Spinal cord (tissue), 10 donors: ENCODE data around the gene PRKCZ. TPM values are rescaled to one million over a fixed set of nuclear protein-coding genes. Genes with fewer than 3 reads are reported as not detected.
A peak's percentile ranks its signal among the peaks of the same experiment; 100 is the strongest.

Source experiments
- DNase-seq, 6 donors: peaks; one replicate each; pipeline versions ENCODE4 v3.0.0 to v3.0.0-alpha.2; 2013 to 2015; ENCODE audit warnings: low spot score in 6 of 6, low read depth in 4 of 6
- H3K27ac ChIP-seq: one replicate; pipeline ENCODE4 v1.5.1; 2013; ENCODE audit warnings: low read depth, low read length, control low read depth
- H3K27me3 ChIP-seq: one replicate; pipeline ENCODE4 v1.6.1; 2013; ENCODE audit warnings: low read length; ENCODE audit not compliant: control insufficient read depth, insufficient read depth
- H3K36me3 ChIP-seq: one replicate; pipeline ENCODE4 v1.6.1; 2013; ENCODE audit warnings: low read length; ENCODE audit not compliant: control insufficient read depth, insufficient read depth
- H3K4me1 ChIP-seq: one replicate; pipeline ENCODE4 v1.6.1; 2013; ENCODE audit warnings: low read length; ENCODE audit not compliant: control insufficient read depth, insufficient read depth
- H3K4me3 ChIP-seq: one replicate; pipeline ENCODE4 v1.5.1; 2013; ENCODE audit warnings: low read depth, low read length, control low read depth
- H3K9me3 ChIP-seq: one replicate; pipeline ENCODE4 v1.6.1; 2013; ENCODE audit warnings: low read length; ENCODE audit not compliant: control insufficient read depth, insufficient read depth
- WGBS: methylation state at CpG from one replicate; pipeline ENCODE4 v1.1.5; 2013; ENCODE audit warnings: missing lambda C conversion rate; ENCODE audit not compliant: insufficient coverage; 5-methylcytosine and 5-hydroxymethylcytosine counted together
- polyA plus RNA-seq, 2 donors: library from polyadenylated mRNA; unstranded; fragments of 120-200 nt; gene quantifications; one replicate each; pipeline ENCODE4 v1.2.1, GENCODE V29; 2013; ENCODE audit not compliant: insufficient read length in 2 of 2
- total RNA-seq, 2 donors: library from RNA; depleted of rRNA in 1 of 2; stranded (reverse); fragments of 120-200 nt in 1 of 2; fragments of >200 nt in 1 of 2; gene quantifications; one replicate each; pipeline versions ENCODE4 v1.2.3 to v1.2.4, GENCODE V29; 2013 to 2014
- donor health status: healthy.

PRKCZ gene
- total and polyA plus RNA-seq, 4 donors = 33.2 to 131 (median 93.1) TPM

- peaks cover 75% of the 10 kb centered on the region for H3K36me3 ChIP-seq
- no peaks in the 10 kb centered on the region for H3K27me3 ChIP-seq
- DNase-seq = no peak
- H3K27ac ChIP-seq = no peak overlapping the region
- H3K9me3 ChIP-seq = no peaks in the 10 kb centered on the region
- H3K4me3 ChIP-seq = no peak overlapping the region
- peaks cover 23% of the 10 kb centered on the region for H3K4me1 ChIP-seq
- WGBS = 94% methylated on average over 25 of the region's 26 CpGs
Measured at GRCh38 chr1:2172012-2172411, 121.8 kb downstream of the PRKCZ start.

- Histone ChIP-seq H3K9me3 (no peaks in the 10 kb centered on the region), H3K27ac (no peak overlapping the region), H3K36me3 (peaks cover 78% of the 10 kb centered on the region), H3K4me1 (peaks cover 23% of the 10 kb centered on the region), H3K27me3 (no peaks in the 10 kb centered on the region), H3K4me3 (no peak overlapping the region)
- 92% methylated on average over 21 of the region's 33 CpGs for WGBS
- DNase-seq = no peak
Measured at GRCh38 chr1:2172551-2173146, 122.4 kb downstream of the PRKCZ start.

GRCh38 chr1:2173546-2174347 is 123.5 kb downstream of the PRKCZ start:
- Histone ChIP-seq H3K4me3 (no peak overlapping the region), H3K9me3 (no peaks in the 10 kb centered on the region), H3K4me1 (peaks cover 23% of the 10 kb centered on the region), H3K36me3 (peaks cover 84% of the 10 kb centered on the region), H3K27me3 (no peaks in the 10 kb centered on the region), H3K27ac (no peak overlapping the region)
- no peak for DNase-seq
- 84% methylated on average over 36 of the region's 37 CpGs for WGBS

- H3K4me3 ChIP-seq = peak overlapping the region; percentile 9
- H3K36me3 ChIP-seq = peaks cover 84% of the 10 kb centered on the region
- peak in 2 of 6 donors; percentile 77 to 79 for DNase-seq
- 21% methylated on average over 25 of the region's 31 CpGs for WGBS
- H3K27me3 ChIP-seq = no peaks in the 10 kb centered on the region
- H3K9me3 ChIP-seq = no peaks in the 10 kb centered on the region
- peaks cover 21% of the 10 kb centered on the region for H3K4me1 ChIP-seq
- H3K27ac ChIP-seq = no peak overlapping the region
Measured at GRCh38 chr1:2174348-2175054, 124.3 kb downstream of the PRKCZ start.

- H3K4me1 ChIP-seq = peaks cover 22% of the 10 kb centered on the region
- peaks cover 86% of the 10 kb centered on the region for H3K36me3 ChIP-seq
- no peaks in the 10 kb centered on the region for H3K9me3 ChIP-seq
- H3K27me3 ChIP-seq = no peaks in the 10 kb centered on the region
- WGBS = 90% methylated on average over 7 of the region's 9 CpGs
- no peak overlapping the region for H3K27ac ChIP-seq
- no peak overlapping the region for H3K4me3 ChIP-seq
- no peak for DNase-seq
Measured at GRCh38 chr1:2175055-2175414, 124.8 kb downstream of the PRKCZ start.

GRCh38 chr1:2175681-2176454 is 125.7 kb downstream of the PRKCZ start:
- Histone ChIP-seq H3K9me3 (no peaks in the 10 kb centered on the region), H3K4me3 (no peak overlapping the region), H3K27me3 (no peaks in the 10 kb centered on the region), H3K27ac (peak overlapping the region; percentile 7), H3K36me3 (peaks cover 92% of the 10 kb centered on the region), H3K4me1 (peaks cover 22% of the 10 kb centered on the region)
- WGBS = 87% methylated on average over 34 of the region's 42 CpGs
- no peak for DNase-seq

- no peaks in the 10 kb centered on the region for H3K9me3 ChIP-seq
- DNase-seq = no peak
- WGBS = 67% methylated on average over 2 of the region's 10 CpGs
- H3K27ac ChIP-seq = peak overlapping the region; percentile 7
- H3K36me3 ChIP-seq = peaks cover 97% of the 10 kb centered on the region
- H3K4me3 ChIP-seq = no peak overlapping the region
- no peaks in the 10 kb centered on the region for H3K27me3 ChIP-seq
- peaks cover 22% of the 10 kb centered on the region for H3K4me1 ChIP-seq
Measured at GRCh38 chr1:2176615-2177014, 126.4 kb downstream of the PRKCZ start.

- peaks cover 22% of the 10 kb centered on the region for H3K4me1 ChIP-seq
- no peak overlapping the region for H3K4me3 ChIP-seq
- DNase-seq = no peak
- H3K27ac ChIP-seq = no peak overlapping the region
- H3K27me3 ChIP-seq = no peaks in the 10 kb centered on the region
- 97% methylated on average over 14 of the region's 21 CpGs for WGBS
- H3K36me3 ChIP-seq = peaks cover 97% of the 10 kb centered on the region
- H3K9me3 ChIP-seq = no peaks in the 10 kb centered on the region
Measured at GRCh38 chr1:2177541-2177940, 127.3 kb downstream of the PRKCZ start.

GRCh38 chr1:2177946-2178538 is 127.8 kb downstream of the PRKCZ start:
- DNase-seq = no peak
- Histone ChIP-seq H3K27me3 (no peaks in the 10 kb centered on the region), H3K27ac (no peak overlapping the region), H3K4me3 (no peak overlapping the region), H3K9me3 (no peaks in the 10 kb centered on the region), H3K36me3 (peaks cover 97% of the 10 kb centered on the region), H3K4me1 (peaks cover 22% of the 10 kb centered on the region)
- 95% methylated on average over 18 of the region's 18 CpGs for WGBS
